OCI-LY1 (cell line): Measurements from ENCODE around the gene OSBPL6.
"Not testable (repeated sequence)": the region's sequence is repeated elsewhere in the genome, so short reads cannot be mapped to it uniquely, and the experiment has no call there.

ENCODE experiments used
- H2AFZ ChIP-seq: fragments of 200-600 bp; sonication (generic), shearing (Covaris generic); 2 replicates; pipeline ENCODE4 v1.6.0; 2014; ENCODE audit warnings: antibody characterized with exemption, mild to moderate bottlenecking, low read length
- H3F3A ChIP-seq: fragments of 200-600 bp; sonication (generic), shearing (Covaris generic); 2 replicates; pipeline ENCODE4 v1.6.0; 2014; ENCODE audit warnings: mild to moderate bottlenecking, antibody characterized with exemption, low read length, moderate library complexity; ENCODE audit not compliant: insufficient read depth
- H3K27ac ChIP-seq: fragments of 200-600 bp; sonication (generic); 2 replicates; pipeline ENCODE4 v1.5.1; 2014; ENCODE audit warnings: low read length, mixed run types, mild to moderate bottlenecking, low read depth; ENCODE audit not compliant: poor library complexity, severe bottlenecking
- H3K27me3 ChIP-seq: fragments of 200-600 bp; sonication (generic); 2 replicates; pipeline ENCODE4 v1.6.0; 2014; ENCODE audit warnings: antibody characterized with exemption, mild to moderate bottlenecking, low read length, moderate library complexity; ENCODE audit not compliant: insufficient read depth
- H3K36me3 ChIP-seq: fragments of 200-600 bp; sonication (generic); 2 replicates; pipeline ENCODE4 v1.6.1; 2014; ENCODE audit warnings: mild to moderate bottlenecking, antibody characterized with exemption, low read length, moderate library complexity, mixed read lengths; ENCODE audit not compliant: insufficient read depth
- H3K4me1 ChIP-seq: fragments of 200-600 bp; sonication (generic); 2 replicates; pipeline ENCODE4 v1.5.1; 2014; ENCODE audit warnings: mild to moderate bottlenecking, low read length, moderate library complexity; ENCODE audit not compliant: insufficient read depth, severe bottlenecking
- H3K4me2 ChIP-seq: fragments of 200-600 bp; sonication (generic), shearing (Covaris generic); 2 replicates; pipeline ENCODE4 v1.6.1; 2014; ENCODE audit warnings: low read length
- H3K4me3 ChIP-seq: fragments of 200-600 bp; sonication (generic); 2 replicates; pipeline ENCODE4 v1.5.1; 2014; ENCODE audit warnings: low read length, low read depth, mild to moderate bottlenecking, mixed read lengths; ENCODE audit not compliant: poor library complexity, severe bottlenecking
- H3K79me2 ChIP-seq: fragments of 200-600 bp; shearing (Covaris generic); 2 replicates; pipeline ENCODE4 v1.6.1; 2016; ENCODE audit warnings: mixed run types, low read length, mixed read lengths; ENCODE audit not compliant: insufficient read depth
- H3K9ac ChIP-seq: fragments of 200-600 bp; sonication (generic), shearing (Covaris generic); 2 replicates; pipeline ENCODE4 v1.6.1; 2014; ENCODE audit warnings: mild to moderate bottlenecking, low read length, mixed read lengths
- H3K9me2 ChIP-seq: fragments of 200-600 bp; sonication (generic), shearing (Covaris generic); 2 replicates; pipeline ENCODE4 v1.6.1; 2014; ENCODE audit warnings: low read depth, mild to moderate bottlenecking, low read length, mixed read lengths
- H3K9me3 ChIP-seq: fragments of 200-600 bp; shearing (Covaris generic); 2 replicates; pipeline ENCODE4 v1.6.1; 2014; ENCODE audit warnings: low read length, mixed read lengths
- H4K20me1 ChIP-seq: fragments of 200-600 bp; sonication (generic), shearing (Covaris generic); 2 replicates; pipeline ENCODE4 v1.6.0; 2016; ENCODE audit warnings: mild to moderate bottlenecking, low read length; ENCODE audit not compliant: insufficient read depth
- CTCF ChIP-seq: fragments of 200-600 bp; sonication (generic), shearing (Covaris generic); IDR thresholded peaks from 2 replicates; pipeline ENCODE4 v1.5.1; 2017; ENCODE audit warnings: mild to moderate bottlenecking, antibody characterized with exemption, low read length, moderate library complexity, mixed read lengths
- EZH2 ChIP-seq: fragments of 200-600 bp; sonication (generic), shearing (Covaris generic); IDR thresholded peaks from 2 replicates; pipeline ENCODE4 v1.8.0; 2017; ENCODE audit warnings: borderline replicate concordance, mixed run types, mild to moderate bottlenecking, antibody characterized with exemption, low read length, moderate library complexity, mixed read lengths

The OSBPL6 gene

GRCh38 chr2:178422097-178422496 is 227.8 kb downstream of the OSBPL6 start:
- H3K27ac ChIP-seq, result no peak overlapping the region
- no peaks in the 10 kb centered on the region for H3K79me2 ChIP-seq
- H3K36me3 ChIP-seq, result peaks cover 9% of the 10 kb centered on the region
- no peak for TF ChIP-seq EZH2
- TF ChIP-seq CTCF, result no peak
- no peaks in the 10 kb centered on the region for H3F3A ChIP-seq
- H2AFZ ChIP-seq, result no peak overlapping the region
- no peak overlapping the region for H3K4me3 ChIP-seq
- no peak overlapping the region for H3K9ac ChIP-seq
- H3K9me3 ChIP-seq, result peaks cover 7% of the 10 kb centered on the region; the same call in 1 of the 2 replicates
- H4K20me1 ChIP-seq, result no peaks in the 10 kb centered on the region
- H3K4me2 ChIP-seq, result no peak overlapping the region
- no peaks in the 10 kb centered on the region for H3K9me2 ChIP-seq
- peaks cover 5% of the 10 kb centered on the region for H3K4me1 ChIP-seq
- no peaks in the 10 kb centered on the region for H3K27me3 ChIP-seq

- H3K9ac ChIP-seq, H4K20me1 ChIP-seq, H3K4me1 ChIP-seq, H3K79me2 ChIP-seq, H3K9me2 ChIP-seq, H3K4me3 ChIP-seq, H3K27me3 ChIP-seq, H3K9me3 ChIP-seq, H3K4me2 ChIP-seq, H3K27ac ChIP-seq, H3F3A ChIP-seq, H2AFZ ChIP-seq: not testable (repeated sequence)
- H3K36me3 ChIP-seq, result peaks cover 24% of the 10 kb centered on the region
These were observed 229.4 kb downstream of the OSBPL6 start for GRCh38 chr2:178423746-178424145.

DNA sequence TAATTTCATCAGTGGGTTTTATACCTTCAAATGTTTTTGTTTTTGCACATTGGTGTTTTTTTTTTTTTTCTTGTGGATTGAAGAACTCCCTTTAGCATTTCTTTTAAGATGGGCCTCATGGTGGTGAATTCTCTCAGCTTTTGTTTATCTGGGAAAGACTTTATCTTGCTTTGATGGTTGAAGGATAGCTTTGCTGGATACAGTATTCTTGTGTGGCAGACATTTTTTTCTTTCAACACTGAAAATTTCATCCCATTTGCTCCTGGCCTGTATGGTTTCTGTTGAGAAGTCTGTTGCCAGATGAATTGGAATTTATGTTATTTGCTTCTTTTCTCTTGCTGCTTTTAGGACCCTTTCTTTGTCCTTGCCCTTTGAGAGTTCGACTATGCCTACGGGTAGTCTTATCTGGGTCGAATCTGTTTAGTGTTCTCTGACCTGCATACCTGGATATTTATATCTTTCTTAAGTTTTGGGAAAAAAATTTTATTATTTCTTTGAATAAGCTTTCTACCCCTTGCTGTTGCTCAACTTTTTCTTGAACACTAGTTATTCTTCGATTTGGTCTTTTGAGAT is 231.0 kb downstream of the OSBPL6 start:
- H3K36me3 ChIP-seq, result peaks cover 39% of the 10 kb centered on the region
- no peaks in the 10 kb centered on the region for H4K20me1 ChIP-seq
- H2AFZ ChIP-seq, result no peak overlapping the region
- no peak overlapping the region for H3K27ac ChIP-seq
- TF ChIP-seq CTCF, result no peak
- TF ChIP-seq EZH2, result no peak
- no peaks in the 10 kb centered on the region for H3K9me2 ChIP-seq
- H3F3A ChIP-seq, result no peaks in the 10 kb centered on the region
- no peak overlapping the region for H3K4me2 ChIP-seq
- no peaks in the 10 kb centered on the region for H3K79me2 ChIP-seq
- peaks cover 7% of the 10 kb centered on the region; the same call in 1 of the 2 replicates for H3K9me3 ChIP-seq
- no peaks in the 10 kb centered on the region for H3K4me1 ChIP-seq
- H3K9ac ChIP-seq, result no peak overlapping the region
- no peak overlapping the region for H3K4me3 ChIP-seq
- no peaks in the 10 kb centered on the region for H3K27me3 ChIP-seq

GRCh38 chr2:178426388-178426787 is 232.1 kb downstream of the OSBPL6 start:
- H2AFZ ChIP-seq, result no peak overlapping the region
- H3K4me3 ChIP-seq, result no peak overlapping the region
- H3K27me3 ChIP-seq, result no peaks in the 10 kb centered on the region
- no peaks in the 10 kb centered on the region for H3K79me2 ChIP-seq
- H3K36me3 ChIP-seq, result peaks cover 49% of the 10 kb centered on the region
- H3K4me1 ChIP-seq, result no peaks in the 10 kb centered on the region
- TF ChIP-seq CTCF (no peak), EZH2 (no peak)
- H3K9me2 ChIP-seq, result no peaks in the 10 kb centered on the region
- peaks cover 7% of the 10 kb centered on the region; the same call in 1 of the 2 replicates for H3K9me3 ChIP-seq
- H3F3A ChIP-seq, result no peaks in the 10 kb centered on the region
- H3K4me2 ChIP-seq, result no peak overlapping the region
- no peaks in the 10 kb centered on the region for H4K20me1 ChIP-seq
- H3K27ac ChIP-seq, result no peak overlapping the region
- no peak overlapping the region for H3K9ac ChIP-seq
